Neural cell (in vitro differentiated cells): ENCODE data around the gene NCKAP5. TPM values are rescaled to one million over a fixed set of nuclear protein-coding genes. Genes with fewer than 3 reads are reported as not detected.

Source experiments
- H2AFZ ChIP-seq: fragments of 200-600, 300-800 bp; sonication (generic), shearing (Covaris generic); 2 replicates; pipeline ENCODE4 v1.6.0; 2014; ENCODE audit warnings: low read depth, mild to moderate bottlenecking, antibody characterized with exemption, low read length, moderate library complexity
- H3F3A ChIP-seq: fragments of 200-600 bp; shearing (Covaris generic); 2 replicates; pipeline ENCODE4 v1.6.1; 2016; ENCODE audit warnings: mild to moderate bottlenecking, moderate library complexity, mixed read lengths, antibody characterized with exemption, low read length; ENCODE audit not compliant: insufficient read depth, poor library complexity, severe bottlenecking
- H3K27ac ChIP-seq: fragments of 200-600, 300-800 bp; sonication (generic), shearing (Covaris generic); 2 replicates; pipeline ENCODE4 v1.5.1; 2014; ENCODE audit warnings: mild to moderate bottlenecking, low read length, moderate library complexity
- H3K27me3 ChIP-seq: fragments of 300-800, 200-600 bp; sonication (generic), shearing (Covaris generic); 2 replicates; pipeline ENCODE4 v1.6.0; 2014; ENCODE audit warnings: mild to moderate bottlenecking, low read depth, low read length, moderate library complexity; ENCODE audit not compliant: insufficient read depth
- H3K36me3 ChIP-seq: fragments of 300-800, 200-600 bp; sonication (generic), shearing (Covaris generic); 2 replicates; pipeline ENCODE4 v1.5.1; 2014; ENCODE audit warnings: mild to moderate bottlenecking, antibody characterized with exemption, low read length, moderate library complexity; ENCODE audit not compliant: insufficient read depth
- H3K4me2 ChIP-seq: fragments of 300-800, 200-600 bp; sonication (generic), shearing (Covaris generic); 2 replicates; pipeline ENCODE4 v1.6.0; 2014; ENCODE audit warnings: mild to moderate bottlenecking, low read length
- H3K4me3 ChIP-seq: fragments of 300-800, 200-600 bp; sonication (generic), shearing (Covaris generic); 2 replicates; pipeline ENCODE4 v1.5.1; 2014; ENCODE audit warnings: mild to moderate bottlenecking, low read length, moderate library complexity
- H3K79me2 ChIP-seq: fragments of 200-600 bp; shearing (Covaris generic); replicated peaks from 2 replicates; pipeline ENCODE4 v1.6.0; 2014; ENCODE audit warnings: mild to moderate bottlenecking, low read length, moderate library complexity; ENCODE audit not compliant: insufficient read depth
- H3K9ac ChIP-seq: fragments of 300-800, 200-600 bp; sonication (generic), shearing (Covaris generic); 2 replicates; pipeline ENCODE4 v1.6.1; 2016; ENCODE audit warnings: mild to moderate bottlenecking, low read length, mixed read lengths
- H3K9me2 ChIP-seq: fragments of 200-600 bp; shearing (Covaris generic); 2 replicates; pipeline ENCODE4 v1.6.1; 2016; ENCODE audit warnings: mild to moderate bottlenecking, low read length, mixed read lengths; ENCODE audit not compliant: insufficient read depth
- H3K9me3 ChIP-seq: fragments of 200-600, 300-800 bp; sonication (generic), shearing (Covaris generic); 2 replicates; pipeline ENCODE4 v1.6.1; 2016; ENCODE audit warnings: mild to moderate bottlenecking, mixed run types, low read length, moderate library complexity, mixed read lengths
- H4K20me1 ChIP-seq: fragments of 200-600 bp; shearing (Covaris generic); 2 replicates; pipeline ENCODE4 v1.6.1; 2016; ENCODE audit warnings: mild to moderate bottlenecking, mixed run types; ENCODE audit not compliant: insufficient read depth
- CTCF ChIP-seq: fragments of 450-650 bp; IDR thresholded peaks from 2 replicates; pipeline ENCODE4 v1.5.1; 2014; ENCODE audit warnings: antibody characterized with exemption, mild to moderate bottlenecking, moderate library complexity; ENCODE audit not compliant: poor library complexity, severe bottlenecking
- EP300 ChIP-seq: fragments of 450-650 bp; conservative IDR thresholded peaks from 2 replicates; pipeline ENCODE4 v1.6.1; 2014; ENCODE audit warnings: antibody characterized with exemption, mild to moderate bottlenecking, moderate library complexity; ENCODE audit not compliant: poor library complexity, severe bottlenecking
- EZH2 ChIP-seq: fragments of 200-600, 300-800 bp; shearing (Covaris generic), sonication (generic); IDR thresholded peaks from 2 replicates; pipeline ENCODE4 v1.6.1; 2014; ENCODE audit warnings: antibody characterized with exemption, low read length, borderline replicate concordance, mild to moderate bottlenecking; ENCODE audit not compliant: insufficient read depth, poor library complexity, severe bottlenecking
- MXI1 ChIP-seq: fragments of 450-650 bp; conservative IDR thresholded peaks from 2 replicates; pipeline ENCODE4 v1.6.1; 2014; ENCODE audit warnings: antibody characterized with exemption, mild to moderate bottlenecking; ENCODE audit not compliant: poor library complexity, severe bottlenecking
- POLR2AphosphoS5 ChIP-seq: IDR thresholded peaks from 2 replicates; pipeline ENCODE4 v1.6.1; 2012
- RAD21 ChIP-seq: fragments of 450-650 bp; conservative IDR thresholded peaks from 2 replicates; pipeline ENCODE4 v1.6.1; 2014; ENCODE audit warnings: antibody characterized with exemption, mild to moderate bottlenecking, moderate library complexity
- REST ChIP-seq: IDR thresholded peaks from 2 replicates; pipeline ENCODE4 v1.6.1; 2012; ENCODE audit warnings: borderline replicate concordance
- SMC3 ChIP-seq: fragments of 450-650 bp; conservative IDR thresholded peaks from 2 replicates; pipeline ENCODE4 v1.6.1; 2014; ENCODE audit warnings: antibody characterized with exemption, mild to moderate bottlenecking, moderate library complexity; ENCODE audit not compliant: poor library complexity
- TAF1 ChIP-seq: IDR thresholded peaks from 2 replicates; pipeline ENCODE4 v1.6.1; 2012; ENCODE audit warnings: low read depth
- polyA plus RNA-seq: library from polyadenylated mRNA; depleted of rRNA; stranded (reverse); fragments of >200 nt; gene quantifications from 2 replicates; pipeline ENCODE4 v1.2.3, GENCODE V29; 2014

Gene NCKAP5
- polyA plus RNA-seq, 1 donor from 2014 or later, result 2.4 TPM

- Histone ChIP-seq H3K36me3 (no peaks in the 10 kb centered on the region), H3K9ac (no peak overlapping the region), H3F3A (no peaks in the 10 kb centered on the region), H3K4me3 (no peak overlapping the region), H3K9me3 (no peaks in the 10 kb centered on the region), H3K4me2 (no peak overlapping the region), H3K79me2 (no peaks in the 10 kb centered on the region), H3K27me3 (no peaks in the 10 kb centered on the region), H2AFZ (no peak overlapping the region), H3K27ac (no peak overlapping the region), H3K9me2 (no peaks in the 10 kb centered on the region), H4K20me1 (no peaks in the 10 kb centered on the region)
- no peak for TF ChIP-seq REST
- TF ChIP-seq POLR2AphosphoS5, result no peak
- TF ChIP-seq MXI1, result no peak
- no peak for TF ChIP-seq EP300
- no peak for TF ChIP-seq RAD21
- no peak for TF ChIP-seq TAF1
- no peak for TF ChIP-seq SMC3
- TF ChIP-seq CTCF, result no peak
- TF ChIP-seq EZH2, result no peak
Measured at GRCh38 chr2:132969371-132969985, 598.8 kb downstream of the NCKAP5 start.

GRCh38 chr2:132965460-132965859, 602.8 kb downstream of the NCKAP5 start:
- H3K4me3 ChIP-seq, result no peak overlapping the region
- H3F3A ChIP-seq, result no peaks in the 10 kb centered on the region
- H4K20me1 ChIP-seq, result no peaks in the 10 kb centered on the region
- H3K9ac ChIP-seq, result no peak overlapping the region
- no peak overlapping the region for H3K4me2 ChIP-seq
- no peaks in the 10 kb centered on the region for H3K79me2 ChIP-seq
- H3K36me3 ChIP-seq, result no peaks in the 10 kb centered on the region
- no peaks in the 10 kb centered on the region for H3K27me3 ChIP-seq
- H3K27ac ChIP-seq, result no peak overlapping the region
- TF ChIP-seq MXI1, result no peak
- TF ChIP-seq SMC3, result no peak
- no peak for TF ChIP-seq POLR2AphosphoS5
- TF ChIP-seq REST, result no peak
- no peak for TF ChIP-seq CTCF
- no peak for TF ChIP-seq RAD21
- no peak for TF ChIP-seq EP300
- TF ChIP-seq TAF1, result no peak
- no peak for TF ChIP-seq EZH2
- H2AFZ ChIP-seq, result no peak overlapping the region
- no peaks in the 10 kb centered on the region for H3K9me3 ChIP-seq
- H3K9me2 ChIP-seq, result no peaks in the 10 kb centered on the region
